K562 (cell line): ENCODE data around the gene CHMP4B. TPM values are rescaled to one million over a fixed set of nuclear protein-coding genes. Genes with fewer than 3 reads are reported as not detected.

Experiments
- ATAC-seq: fragments of 200-7000 bp; cut with Tn5 transposase; 3 replicates; pipeline ENCODE4 v1.9.1; 2020; ENCODE audit warnings: moderate library complexity
- BruUV-seq: library from RNA; stranded (reverse); fragments of 400-500 nt; replicated peaks from 2 replicates; lab custom pipeline; 2021; lab: Mats Ljungman, UMichigan
- CTCF ChIA-PET: fragments of 300-600 bp; formaldehyde crosslinking; extraction: SDS; loops from one replicate; lab custom pipeline; 2021; ENCODE audit warnings: low intra/inter-chr PET ratio; lab: Yijun Ruan, JAX
- POLR2A ChIA-PET: fragments of 300-600, 350-650 bp; sonication (Branson Sonifier 250); formaldehyde crosslinking; extraction: SDS; loops from one replicate; lab custom pipeline; 2021; ENCODE audit warnings: antibody characterized with exemption, inconsistent platforms; lab: Yijun Ruan, JAX
- DNase-seq, 4 experiments: peaks; one replicate each; pipeline versions ENCODE4 v3.0.0 to v3.0.0-alpha.2; 2011 to 2018; ENCODE audit warnings: low spot score in 3 of 4, mixed read lengths in 3 of 4; ENCODE audit errors: extremely low read depth in 1 of 4
- FAIRE-seq: peaks from 2 replicates; lab custom pipeline; 2011; peaks lifted over from hg19 to GRCh38; lab: Jason Lieb, UNC
- H2AFZ ChIP-seq: 2 replicates; pipeline ENCODE4 v1.6.0; 2011; ENCODE audit warnings: low read depth, low read length, control low read depth, inconsistent platforms
- H3K27ac ChIP-seq: fragments of 200-600 bp; 3 replicates; pipeline ENCODE4 v1.8.0; 2011; ENCODE audit warnings: low read depth, mild to moderate bottlenecking, control low read depth, inconsistent platforms, low read length, moderate library complexity, mixed read lengths; ENCODE audit errors: extremely low read depth
- H3K27me3 ChIP-seq, 2 experiments: fragments of 300-600 bp in 1 of 2; 2 replicates in 1 of 2; 3 replicates in 1 of 2; pipeline versions ENCODE4 v1.6.0 to v1.8.0; 2011; ENCODE audit warnings: inconsistent platforms in 2 of 2, low read length in 2 of 2, mild to moderate bottlenecking in 1 of 2, mixed read lengths in 1 of 2, moderate library complexity in 1 of 2; ENCODE audit not compliant: control insufficient read depth in 2 of 2, insufficient read depth in 2 of 2
- H3K36me3 ChIP-seq: fragments of 300-600 bp; 3 replicates; pipeline ENCODE4 v1.8.0; 2011; ENCODE audit warnings: mild to moderate bottlenecking, low read length, inconsistent platforms; ENCODE audit not compliant: control insufficient read depth, insufficient read depth
- H3K4me1 ChIP-seq, 2 experiments: fragments of 200-600 bp in 1 of 2; replicated peaks in 1 of 2; 2 replicates in 1 of 2; 3 replicates in 1 of 2; pipeline versions ENCODE4 v1.5.1 to v1.8.0; 2011; ENCODE audit warnings: inconsistent platforms in 2 of 2, low read length in 2 of 2, mild to moderate bottlenecking in 1 of 2, mixed read lengths in 1 of 2, moderate library complexity in 1 of 2; ENCODE audit not compliant: control insufficient read depth in 2 of 2, insufficient read depth in 2 of 2
- H3K4me2 ChIP-seq: 2 replicates; pipeline ENCODE4 v1.6.1; 2011; ENCODE audit warnings: low read length, control low read depth, inconsistent platforms, mixed read lengths; ENCODE audit not compliant: insufficient read depth
- H3K4me3 ChIP-seq: fragments of 200-600 bp; sonication (generic), shearing (Covaris generic); 2 replicates; pipeline ENCODE4 v1.5.1; 2016; ENCODE audit warnings: control low read depth, inconsistent platforms
- H3K79me2 ChIP-seq: fragments of 200-600 bp; 3 replicates; pipeline ENCODE4 v1.8.0; 2011; ENCODE audit warnings: low read length, inconsistent platforms; ENCODE audit not compliant: control insufficient read depth, insufficient read depth
- H3K9ac ChIP-seq, 2 experiments: 2 replicates each; pipeline versions ENCODE4 v1.6.0 to v1.6.1; 2011; ENCODE audit warnings: low read depth in 2 of 2, low read length in 2 of 2, control low read depth in 1 of 2, inconsistent platforms in 1 of 2, mild to moderate bottlenecking in 1 of 2, mixed read lengths in 1 of 2; ENCODE audit not compliant: insufficient read depth in 1 of 2
- H3K9me1 ChIP-seq: one replicate; pipeline ENCODE4 v1.6.0; 2011; ENCODE audit warnings: inconsistent platforms, mild to moderate bottlenecking, low read length, moderate library complexity; ENCODE audit not compliant: control insufficient read depth, insufficient read depth
- H3K9me3 ChIP-seq: replicated peaks from 2 replicates; pipeline ENCODE4 v1.5.1; 2011; ENCODE audit warnings: low read depth, low read length, inconsistent platforms; ENCODE audit not compliant: control insufficient read depth, insufficient read depth
- H4K20me1 ChIP-seq: replicated peaks from 2 replicates; pipeline ENCODE4 v1.6.1; 2011; ENCODE audit warnings: low read length, inconsistent platforms, mixed read lengths; ENCODE audit not compliant: control insufficient read depth, insufficient read depth
- CBFB ChIP-seq: sonication (generic); formaldehyde crosslinking; IDR thresholded peaks from 2 replicates; pipeline ENCODE4 v1.4.0; 2020; ENCODE audit warnings: mild to moderate bottlenecking, missing genetic modification reagents
- CBX3 ChIP-seq, 2 experiments: IDR thresholded peaks; 1 replicate in 1 of 2; 2 replicates in 1 of 2; pipeline ENCODE4 v1.6.1; 2012; ENCODE audit warnings: inconsistent platforms in 2 of 2, low read length in 2 of 2, borderline replicate concordance in 1 of 2, control low read depth in 1 of 2
- FOXK1 ChIP-seq: sonication (generic); formaldehyde crosslinking; IDR thresholded peaks from 2 replicates; pipeline ENCODE4 v1.8.0; 2022; ENCODE audit warnings: missing genetic modification reagents, mild to moderate bottlenecking, borderline replicate concordance
- HOXB6 ChIP-seq: fragments of 250-450 bp; sonication (Bioruptor Pico); IDR thresholded peaks from 2 replicates; pipeline ENCODE4 v1.5.1; 2022; ENCODE audit warnings: mild to moderate bottlenecking, borderline replicate concordance
- STAT5A ChIP-seq: IDR thresholded peaks from 2 replicates; pipeline ENCODE4 v1.6.1; 2012; ENCODE audit warnings: low read length, inconsistent platforms, borderline replicate concordance
- ZNF57 ChIP-seq: fragments of 450-650 bp; formaldehyde crosslinking; IDR thresholded peaks from 2 replicates; pipeline ENCODE4 v1.4.0; 2020; ENCODE audit warnings: mild to moderate bottlenecking, moderate library complexity
- WGBS: fragments of 100-300 bp; shearing (Covaris generic); methylation state at CpG from one replicate; pipeline ENCODE4 v1.1.6; 2016; ENCODE audit warnings: low coverage, mixed read lengths; ENCODE audit not compliant: insufficient coverage; ENCODE audit errors: missing lambda C conversion rate; 5-methylcytosine and 5-hydroxymethylcytosine counted together
- in situ Hi-C: fragments of 300-500 bp; cut with MboI; formaldehyde crosslinking; loops from 4 replicates; pipeline ENCODE4 v1.15.0; 2018; ENCODE audit warnings: inconsistent platforms, mixed read lengths
- intact Hi-C: fragments of 100-400 bp; cut with micrococcal nuclease; formaldehyde crosslinking; loops from 2 replicates; pipeline ENCODE4 v1.14.2; 2022
- polyA plus RNA-seq, 8 experiments: library from polyadenylated mRNA; depleted of rRNA in 4 of 8; stranded (reverse) in 5 of 8; unstranded in 3 of 8; fragments of >200 nt; fragmentation: Nextera tagmentation in 2 of 8; fragmentation: Illumina TruSeq in 1 of 8; extraction: Ambion mirVana in 2 of 8; extraction: Trizol in 1 of 8; gene quantifications; 2 replicates each; pipeline versions ENCODE4 v1.2.1 to v1.2.3, GENCODE V29; 2011 to 2014; ENCODE audit warnings: inconsistent platforms in 1 of 8, missing spikeins in 1 of 8
- total RNA-seq, 7 experiments: library from RNA; depleted of rRNA in 6 of 7; stranded (reverse); fragments of >200 nt in 6 of 7; fragmentation: Illumina TruSeq in 2 of 7; extraction: Trizol in 2 of 7; gene quantifications; 2 replicates each; pipeline versions ENCODE4 v1.2.1 to v1.2.3, GENCODE V29; 2011 to 2021; ENCODE audit warnings: low replicate concordance in 1 of 7

The CHMP4B gene
- total and polyA plus RNA-seq, 9 of the 15 experiments (the other 6 are each of a cell fraction or from before 2014, with no cell fraction given), result 1.8 to 64.7 (median 31.8) TPM

- H3K27me3 ChIP-seq, result peaks cover 29 to 64% of the 10 kb centered on the region in 2 experiments; a peak in 4 of 5 replicates
- H3K9ac ChIP-seq, result no peak overlapping the region
- no peak for ATAC-seq
- no peaks in the 10 kb centered on the region; a peak in 2 of 5 replicates for H3K4me1 ChIP-seq
- H3K4me2 ChIP-seq, result no peak overlapping the region
- H3K79me2 ChIP-seq, result no peaks in the 10 kb centered on the region
- no peak overlapping the region for H2AFZ ChIP-seq
- intact Hi-C loops (no loop called here), in situ Hi-C loops (no loop called here)
- no peaks in the 10 kb centered on the region for H3K9me3 ChIP-seq
- FAIRE-seq, result no peak
- BruUV-seq, result no TSS peak
- TF ChIP-seq STAT5A (no peak), FOXK1 (CRISPR knock-in tag) (no peak), CBFB (no peak), CBX3 (IDR thresholded peaks at IDR 0.05; ENCODE audit: borderline replicate concordance in 1 of 2, low read length in 2 of 2) (no peak), ZNF57 (CRISPR knock-in tag) (no peak), HOXB6 (CRISPR knock-in tag) (no peak)
- CTCF ChIA-PET, result no interaction called here
- no peak overlapping the region for H3K27ac ChIP-seq
- H3K4me3 ChIP-seq, result no peak overlapping the region
- no peak for DNase-seq
- no peaks in the 10 kb centered on the region for H3K36me3 ChIP-seq
- POLR2A ChIA-PET, result no interaction called here
- WGBS, result 1% methylated on average over 7 of the region's 7 CpGs
- no peaks in the 10 kb centered on the region for H3K9me1 ChIP-seq
- peaks cover 11% of the 10 kb centered on the region for H4K20me1 ChIP-seq
These were observed 88.0 kb downstream of the CHMP4B start for GRCh38 chr20:33899106-33899505.
